G401 (cell line): ENCODE measurements around the gene PDGFC. TPM values are rescaled to one million over a fixed set of nuclear protein-coding genes. Genes with fewer than 3 reads are reported as not detected.

Source experiments
- DNase-seq: peaks from one replicate; pipeline ENCODE4 v3.0.0-alpha.2; 2015; ENCODE audit warnings: low spot score
- in situ Hi-C: cut with HindIII; loops from 2 replicates; pipeline ENCODE4 v1.10.0; 2016; ENCODE audit warnings: low sequenced_read_pairs, mixed read lengths
- total RNA-seq: library from RNA; depleted of rRNA; stranded (reverse); fragments of >200 nt; shearing (Covaris generic); gene quantifications from 2 replicates; pipeline ENCODE4 v1.2.3, GENCODE V29; 2014

Gene PDGFC
- total RNA-seq, 1 experiment from 2014 or later: 28.2 TPM

- no peak for DNase-seq
- in situ Hi-C loops: no loop called here
Measured at GRCh38 chr4:156931267-156931666, 40.3 kb downstream of the PDGFC start.

GRCh38 chr4:156929386-156930105 is 42.1 kb downstream of the PDGFC start:
- in situ Hi-C loops: no loop called here
- DNase-seq: no peak

DNA sequence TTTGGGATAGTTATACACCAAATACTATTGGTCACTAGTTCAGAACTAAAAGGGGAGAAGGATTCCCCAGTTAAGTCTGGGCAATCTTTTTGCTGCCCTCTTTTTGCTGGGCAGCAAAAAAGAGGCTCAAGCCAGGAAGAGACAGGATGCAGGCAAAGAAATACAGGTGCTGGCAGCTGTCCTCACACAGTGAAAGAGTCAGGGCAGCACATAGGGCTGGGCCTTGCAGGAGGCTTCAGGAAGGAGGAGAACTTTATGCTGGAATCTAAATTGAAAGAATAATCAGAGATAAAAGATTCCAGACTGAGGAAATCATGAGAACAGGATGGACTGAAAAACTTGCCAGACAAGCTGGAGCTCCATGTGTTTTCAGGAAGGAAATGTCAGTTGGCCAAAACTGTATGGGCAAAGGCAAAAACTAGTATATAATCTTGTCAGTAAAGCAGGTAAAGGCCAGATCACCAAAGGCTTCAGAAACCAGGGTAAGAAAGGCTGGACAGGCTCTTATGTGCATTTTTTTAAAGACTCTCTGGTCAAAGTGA is 46.8 kb downstream of the PDGFC start:
- DNase-seq: no peak
- in situ Hi-C loops: no loop called here

DNA sequence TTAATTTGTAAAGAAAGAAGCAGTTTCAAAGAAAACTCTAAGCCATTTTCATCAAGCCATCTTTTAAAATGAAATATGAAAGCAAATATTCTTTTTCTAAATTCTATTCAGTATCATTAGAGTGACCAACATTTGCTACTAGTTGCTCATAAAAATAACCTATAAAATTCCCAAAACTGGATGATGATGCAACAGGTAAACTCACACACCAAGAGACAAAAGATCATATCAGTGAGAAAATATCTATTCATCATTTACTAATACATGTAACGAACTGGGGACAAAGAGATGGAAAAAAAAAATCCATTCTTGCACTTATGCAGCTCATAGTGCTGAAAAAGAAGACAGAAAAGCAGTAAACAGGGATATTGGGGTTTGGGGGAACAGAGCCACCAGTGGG is 48.1 kb downstream of the PDGFC start:
- DNase-seq: no peak
- in situ Hi-C loops: no loop called here

GRCh38 chr4:156915221-156915620 is 56.4 kb downstream of the PDGFC start:
- in situ Hi-C loops: no loop called here

DNA sequence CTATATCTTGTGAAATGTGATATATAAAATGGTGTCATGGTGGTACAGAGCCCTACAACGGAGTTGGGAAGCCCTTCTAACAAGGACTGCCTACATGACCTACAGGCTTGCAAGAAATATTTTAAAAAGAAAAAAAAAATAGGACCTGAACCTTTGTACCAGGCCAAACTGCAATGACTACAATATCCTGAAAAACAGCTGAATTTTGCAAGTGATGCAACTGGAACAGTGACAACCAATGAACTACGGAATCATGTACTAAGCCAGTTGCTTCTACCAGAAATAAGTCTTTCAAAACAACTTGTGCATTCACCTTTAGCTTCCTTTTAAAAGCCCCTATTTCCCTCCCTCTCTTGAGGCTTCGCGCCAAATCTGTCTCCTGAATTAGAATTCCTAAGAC is 58.4 kb downstream of the PDGFC start:
- no peak for DNase-seq
- in situ Hi-C loops: no loop called here

More at GRCh38 chr4:156915221-156915620, 56.4 kb downstream of the PDGFC start:
- DNase-seq: no peak

DNA sequence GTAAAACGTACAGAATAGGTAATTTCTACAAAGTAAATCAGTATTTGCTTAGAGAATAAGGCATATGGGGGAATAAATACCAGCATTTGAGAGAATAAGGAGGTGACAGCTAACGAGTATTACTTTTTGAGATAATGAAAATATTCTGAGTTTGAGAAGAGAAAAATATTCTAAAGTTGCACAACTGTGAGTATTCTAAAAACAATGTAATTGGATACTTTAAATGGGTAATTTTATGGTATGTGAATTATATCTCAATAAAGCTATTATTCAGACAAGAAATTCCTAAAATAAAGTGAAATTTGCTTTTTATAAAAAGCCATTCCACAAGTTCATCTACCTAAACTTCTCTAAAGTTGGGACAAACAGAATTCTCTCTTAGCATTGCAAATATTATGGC is 62.6 kb downstream of the PDGFC start:
- in situ Hi-C loops: no loop called here
- no peak for DNase-seq

DNA sequence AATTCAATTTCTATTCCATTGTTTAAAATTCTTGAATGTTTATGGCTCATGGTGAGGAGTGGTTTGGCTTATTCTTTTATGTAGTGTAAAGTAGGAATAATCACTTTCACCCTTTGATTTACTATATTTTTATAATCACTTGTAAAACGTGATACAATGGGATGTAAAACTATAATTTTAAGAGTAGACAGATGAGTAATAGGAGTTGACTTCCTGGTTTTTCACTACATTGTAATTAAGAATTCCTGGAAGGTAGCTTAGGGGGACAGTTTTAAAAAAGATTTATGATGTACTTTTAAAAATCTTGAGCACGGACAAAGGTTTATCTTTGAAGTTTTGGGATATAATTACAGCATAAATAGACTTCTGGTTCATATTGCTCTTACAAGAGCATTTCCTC is 65.3 kb downstream of the PDGFC start:
- in situ Hi-C loops: no loop called here
- no peak for DNase-seq

- in situ Hi-C loops: no loop called here
- no peak for DNase-seq
Measured at GRCh38 chr4:156901871-156902270, 69.7 kb downstream of the PDGFC start.

DNA sequence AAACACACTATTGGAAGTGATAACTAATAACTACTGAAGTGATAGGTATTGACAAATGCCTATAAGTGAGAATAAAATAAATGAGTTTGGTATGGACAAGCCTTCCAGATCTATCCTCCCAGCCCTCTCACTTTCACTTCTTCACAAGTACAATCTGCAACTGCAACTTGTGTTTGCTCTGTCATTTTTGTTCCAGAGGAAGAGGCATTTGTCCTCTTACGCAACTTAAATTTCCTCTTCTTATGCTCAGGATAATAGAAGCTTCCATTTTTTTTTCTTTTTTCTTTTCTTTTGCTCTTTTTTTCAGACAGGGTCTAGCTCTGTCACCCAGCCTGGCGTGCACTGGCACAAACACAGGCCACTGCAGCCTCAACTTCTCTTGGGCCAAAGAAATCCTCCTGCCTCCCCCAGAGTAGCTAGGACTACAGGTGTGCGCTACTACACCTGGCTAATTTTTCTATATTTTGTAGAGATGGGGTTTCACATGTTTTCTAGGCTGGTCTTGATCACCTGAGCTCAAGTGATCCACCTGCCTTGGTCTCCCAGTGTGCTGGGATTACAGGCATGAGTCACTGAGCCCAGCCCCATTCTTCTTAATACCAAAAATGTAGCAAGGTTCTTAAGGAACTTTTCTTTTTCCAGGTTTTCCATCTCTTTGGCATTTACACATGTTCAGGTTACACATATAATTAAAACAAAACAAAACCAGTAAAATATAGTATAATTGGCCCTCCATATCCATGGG is 73.1 kb downstream of the PDGFC start:
- in situ Hi-C loops: no loop called here
- no peak for DNase-seq

- no peak for DNase-seq
- in situ Hi-C loops: no loop called here
Measured at GRCh38 chr4:156896527-156896926, 75.1 kb downstream of the PDGFC start.

DNA sequence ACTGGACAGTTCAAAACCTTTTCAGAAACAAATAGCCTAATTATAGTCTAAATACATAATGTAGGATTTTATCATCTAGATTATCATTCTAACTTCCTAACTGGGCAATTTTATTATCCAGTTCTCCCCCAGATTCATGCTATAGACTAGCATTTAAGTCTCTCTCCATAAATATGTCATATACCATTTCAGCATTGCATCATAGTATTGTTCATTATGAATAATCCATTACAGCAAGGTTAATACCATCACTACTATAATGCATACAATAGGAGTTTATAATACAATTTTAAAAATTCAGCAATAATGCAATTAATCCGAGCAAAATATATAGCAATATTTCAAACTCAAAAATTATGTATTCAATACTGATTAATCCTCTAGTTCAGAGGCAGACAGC is 77.4 kb downstream of the PDGFC start:
- in situ Hi-C loops: no loop called here
- DNase-seq: no peak

- in situ Hi-C loops: no loop called here
- DNase-seq: no peak
Measured at GRCh38 chr4:156892805-156893204, 78.8 kb downstream of the PDGFC start.

- in situ Hi-C loops: no loop called here
- no peak for DNase-seq
Measured at GRCh38 chr4:156889616-156890594, 81.7 kb downstream of the PDGFC start.

DNA sequence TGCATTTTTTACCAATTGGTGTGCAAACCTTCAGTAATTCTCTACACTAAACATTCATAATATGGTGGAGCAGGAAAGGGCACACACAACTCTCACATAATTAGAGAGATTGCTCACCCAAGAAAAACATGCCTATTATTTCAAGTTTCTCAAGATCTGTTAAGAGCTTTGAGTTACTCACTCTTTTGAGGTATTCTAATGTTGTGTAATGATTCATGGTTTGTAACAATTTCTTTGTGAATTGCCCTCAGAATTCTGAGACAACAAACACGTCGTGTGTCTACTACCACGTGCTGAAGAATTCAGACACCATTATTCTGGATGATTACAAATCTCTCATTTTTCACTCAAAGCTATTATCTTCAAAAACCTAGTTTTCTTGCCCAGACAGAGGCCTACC is 82.8 kb downstream of the PDGFC start:
- in situ Hi-C loops: no loop called here
- DNase-seq: no peak

GRCh38 chr4:156886481-156886880 is 85.1 kb downstream of the PDGFC start:
- in situ Hi-C loops: no loop called here
- no peak for DNase-seq

GRCh38 chr4:156885374-156885773 is 86.2 kb downstream of the PDGFC start:
- DNase-seq: no peak
- in situ Hi-C loops: no loop called here

GRCh38 chr4:156884183-156884582 is 87.4 kb downstream of the PDGFC start:
- in situ Hi-C loops: no loop called here
- DNase-seq: no peak

- in situ Hi-C loops: no loop called here
- DNase-seq: no peak
Measured at GRCh38 chr4:156875704-156876103, 95.9 kb downstream of the PDGFC start.
